ENCODE measurements around the gene RILPL1.
"Not testable (repeated sequence)": the region's sequence is repeated elsewhere in the genome, so short reads cannot be mapped to it uniquely, and the experiment has no call there.

RILPL1 gene

GRCh38 chr12:123529686-123530085 lies 3.8 kb downstream of the RILPL1 start:
- DNase-seq: no peak

GRCh38 chr12:123528858-123529257 lies 4.7 kb downstream of the RILPL1 start:
- DNase-seq: no peak

- no peak for DNase-seq
Measured at GRCh38 chr12:123526542-123527080, 6.9 kb downstream of the RILPL1 start.

DNA sequence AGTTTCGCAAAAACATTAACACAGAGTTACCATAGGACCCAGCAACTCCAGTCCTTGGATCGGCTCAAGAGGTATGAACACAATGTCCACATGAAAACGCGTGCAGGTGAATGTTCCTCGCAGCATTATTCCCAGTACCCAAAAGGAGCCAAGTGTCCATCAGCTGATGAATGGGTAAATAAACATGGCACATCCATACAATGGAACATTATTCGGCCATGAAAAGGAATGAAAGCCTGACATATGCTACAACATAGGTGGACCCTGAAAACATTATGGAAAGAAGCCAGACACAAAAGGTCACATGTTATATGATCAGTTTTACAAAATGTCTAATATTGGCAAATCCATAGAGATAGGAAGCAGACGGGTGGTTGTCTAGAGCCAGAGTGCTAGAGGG lies 9.1 kb downstream of the RILPL1 start:
- no peak for DNase-seq

DNA sequence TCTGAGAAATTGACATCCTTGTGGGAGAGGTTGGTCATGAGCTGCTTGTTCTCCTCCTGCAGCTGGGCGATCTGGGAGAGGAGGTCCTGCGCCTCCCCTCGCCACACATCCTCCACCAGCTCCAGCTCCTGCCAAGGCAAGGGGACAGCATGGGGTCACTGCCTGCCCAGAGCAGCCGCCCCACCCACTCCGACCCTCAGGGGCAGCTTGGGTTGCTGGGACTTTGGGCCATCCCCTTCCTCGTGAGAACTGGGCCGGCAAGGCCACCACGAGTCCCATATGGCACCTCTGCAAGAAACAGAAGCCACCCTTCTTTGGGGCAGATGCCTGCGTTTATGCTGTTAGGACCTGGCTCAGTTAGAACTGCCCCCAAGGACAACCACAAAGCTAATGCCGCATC lies 10.0 kb downstream of the RILPL1 start:
- no peak for DNase-seq

GRCh38 chr12:123522164-123522563 lies 11.4 kb downstream of the RILPL1 start:
- DNase-seq: no peak

GRCh38 chr12:123520567-123521474 lies 12.7 kb downstream of the RILPL1 start:
- DNase-seq: no peak

GRCh38 chr12:123519141-123520001 lies 14.1 kb downstream of the RILPL1 start:
- peak in 1 of 2 experiments; percentile 11 for DNase-seq

DNA sequence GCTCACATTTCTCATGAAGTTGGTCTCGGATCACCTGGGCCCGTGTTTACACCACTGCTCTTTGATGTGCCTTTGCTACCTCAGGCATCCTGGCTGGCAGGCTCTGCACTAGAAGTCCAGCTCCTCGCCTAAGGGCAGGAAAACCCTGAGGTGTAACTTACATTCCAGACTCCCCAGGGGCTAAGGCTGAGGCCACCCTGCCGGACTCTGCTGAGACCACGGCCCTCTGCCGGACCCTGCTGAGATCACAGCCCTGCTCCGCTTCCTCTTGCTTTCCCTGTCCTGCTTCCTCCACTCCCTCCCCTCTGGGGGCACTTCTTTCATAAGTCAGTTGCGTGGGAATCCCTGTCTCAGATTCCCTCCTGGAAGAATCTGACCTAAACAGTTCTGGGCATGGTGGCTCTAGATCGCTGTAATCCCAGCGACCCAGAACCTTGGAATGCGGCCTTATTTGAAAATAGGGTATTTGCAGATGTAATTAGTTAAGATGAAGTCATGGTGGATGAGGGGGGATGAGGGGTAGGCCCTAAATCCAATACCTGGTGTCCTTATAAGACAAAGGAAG lies 17.2 kb downstream of the RILPL1 start:
- no peak for DNase-seq

- not testable (repeated sequence) for DNase-seq
Measured at GRCh38 chr12:123514582-123515221, 18.8 kb downstream of the RILPL1 start.

GRCh38 chr12:123513805-123514204 lies 19.7 kb downstream of the RILPL1 start:
- DNase-seq: no peak

GRCh38 chr12:123512838-123513665 lies 20.5 kb downstream of the RILPL1 start:
- DNase-seq: no peak

- DNase-seq: no peak
Measured at GRCh38 chr12:123506843-123507236, 26.7 kb downstream of the RILPL1 start.

- no peak for DNase-seq
Measured at GRCh38 chr12:123506059-123506842, 27.3 kb downstream of the RILPL1 start.

GRCh38 chr12:123502163-123502704 lies 31.3 kb downstream of the RILPL1 start:
- no peak for DNase-seq

DNA sequence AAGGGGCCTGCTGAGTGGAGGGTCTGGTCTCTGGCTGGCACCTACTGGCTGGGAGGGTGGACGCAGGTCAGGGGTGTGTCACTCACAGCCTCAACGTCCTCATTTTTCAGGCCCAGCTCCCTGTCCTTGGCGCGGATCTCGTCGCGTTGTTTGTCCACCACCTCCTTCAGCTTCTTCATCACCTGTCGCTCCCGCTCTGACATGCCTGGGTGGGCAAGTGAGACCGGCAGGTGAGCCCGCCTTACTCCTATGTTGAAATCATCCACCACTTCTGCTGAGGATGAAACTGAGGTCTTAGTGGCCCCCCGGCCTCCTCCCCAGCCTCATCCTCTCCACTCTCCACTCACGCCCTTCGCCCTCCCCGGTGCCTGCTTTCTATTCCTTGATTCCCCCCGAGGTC lies 34.2 kb downstream of the RILPL1 start:
- DNase-seq: no peak

DNA sequence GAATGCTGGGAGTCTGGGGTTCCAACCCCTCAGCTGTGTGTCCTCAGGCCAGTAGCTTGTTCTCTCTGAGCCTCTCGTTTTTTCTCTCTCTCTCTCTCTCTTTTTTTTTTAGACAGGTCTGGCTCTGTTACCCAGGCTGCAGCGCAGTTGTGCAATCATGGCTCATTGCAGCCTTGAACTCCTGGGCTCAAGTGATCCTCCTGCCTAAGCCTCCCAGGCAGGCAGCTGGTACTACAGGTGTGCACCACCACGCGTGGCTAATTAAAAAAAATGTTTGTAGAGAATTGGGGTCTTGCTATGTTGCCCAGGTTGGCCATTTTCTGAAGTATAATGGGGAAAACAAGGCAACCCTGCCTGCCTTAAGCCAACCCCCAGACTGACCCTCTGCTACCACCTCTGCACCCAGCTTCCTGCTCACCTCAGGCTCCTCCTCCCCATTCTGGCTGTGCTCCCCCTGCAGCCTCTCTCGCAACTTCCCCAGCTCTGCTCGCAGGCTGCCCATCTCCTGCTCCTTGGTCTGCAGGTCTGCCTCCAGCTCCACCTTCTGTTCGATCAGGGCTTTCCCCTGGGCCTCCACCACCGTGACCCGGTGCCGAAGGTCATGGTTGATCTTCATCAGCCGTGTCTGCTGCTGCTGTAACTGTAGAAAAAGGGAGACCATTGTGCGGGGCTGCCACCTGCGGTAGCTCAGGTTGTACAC lies 35.2 kb downstream of the RILPL1 start:
- no peak for DNase-seq

DNA sequence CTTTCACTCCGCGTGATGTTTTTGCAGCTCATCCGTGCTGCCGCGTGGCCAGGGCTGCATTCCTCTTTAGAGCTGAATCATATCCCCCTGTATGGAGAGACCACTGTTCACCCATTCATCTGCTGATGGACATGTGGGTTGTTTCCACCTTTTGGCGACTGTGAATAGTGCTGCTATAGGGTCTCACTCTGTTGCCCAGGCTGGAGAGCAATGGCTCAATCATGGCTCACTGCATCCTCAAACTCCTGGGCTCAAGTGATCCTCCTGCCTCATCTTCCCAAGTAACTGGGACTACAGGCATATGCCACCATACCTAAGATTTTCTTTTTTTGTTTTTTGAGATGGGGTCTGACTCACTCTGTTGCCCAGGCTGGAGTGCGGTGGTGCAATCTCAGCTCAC lies 36.5 kb downstream of the RILPL1 start:
- no peak for DNase-seq

- no peak for DNase-seq
Measured at GRCh38 chr12:123494124-123494851, 39.2 kb downstream of the RILPL1 start.
